Loucy (cell line): ENCODE data around the gene WNT8A.

Experiments used
- EZH2phosphoT487 ChIP-seq: fragments of 200-600 bp; IDR thresholded peaks from 2 replicates; pipeline ENCODE4 v1.6.1; 2018; ENCODE audit warnings: antibody characterized with exemption, mild to moderate bottlenecking, moderate library complexity, borderline replicate concordance
- TF ChIP-seq, protein P1 (sequence below): fragments of 200-600 bp; sonication (generic); conservative IDR thresholded peaks from 2 replicates; pipeline ENCODE4 v1.5.1; 2014; ENCODE audit warnings: mild to moderate bottlenecking, antibody characterized with exemption, low read length

DNA sequence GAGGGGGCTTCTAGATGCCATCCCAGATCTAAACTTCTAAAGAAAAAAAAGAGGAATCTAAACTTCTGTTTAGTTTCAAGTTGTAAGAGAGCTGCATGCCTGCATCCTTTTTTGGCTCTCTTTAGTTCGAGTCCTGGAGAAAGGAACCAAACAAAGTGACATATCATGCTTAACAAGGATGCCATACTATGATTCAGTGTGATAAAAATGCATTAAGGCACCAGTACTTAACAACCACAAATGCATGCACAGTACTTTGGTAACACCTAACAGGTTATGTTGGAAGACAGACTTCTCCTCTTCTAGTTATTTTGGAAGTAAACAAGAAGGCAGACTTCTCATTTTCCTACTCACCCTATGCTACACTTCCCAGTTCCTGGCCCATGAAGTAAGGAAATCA lies 28.1 kb downstream of the WNT8A start:
- TF ChIP-seq, protein P1, sequence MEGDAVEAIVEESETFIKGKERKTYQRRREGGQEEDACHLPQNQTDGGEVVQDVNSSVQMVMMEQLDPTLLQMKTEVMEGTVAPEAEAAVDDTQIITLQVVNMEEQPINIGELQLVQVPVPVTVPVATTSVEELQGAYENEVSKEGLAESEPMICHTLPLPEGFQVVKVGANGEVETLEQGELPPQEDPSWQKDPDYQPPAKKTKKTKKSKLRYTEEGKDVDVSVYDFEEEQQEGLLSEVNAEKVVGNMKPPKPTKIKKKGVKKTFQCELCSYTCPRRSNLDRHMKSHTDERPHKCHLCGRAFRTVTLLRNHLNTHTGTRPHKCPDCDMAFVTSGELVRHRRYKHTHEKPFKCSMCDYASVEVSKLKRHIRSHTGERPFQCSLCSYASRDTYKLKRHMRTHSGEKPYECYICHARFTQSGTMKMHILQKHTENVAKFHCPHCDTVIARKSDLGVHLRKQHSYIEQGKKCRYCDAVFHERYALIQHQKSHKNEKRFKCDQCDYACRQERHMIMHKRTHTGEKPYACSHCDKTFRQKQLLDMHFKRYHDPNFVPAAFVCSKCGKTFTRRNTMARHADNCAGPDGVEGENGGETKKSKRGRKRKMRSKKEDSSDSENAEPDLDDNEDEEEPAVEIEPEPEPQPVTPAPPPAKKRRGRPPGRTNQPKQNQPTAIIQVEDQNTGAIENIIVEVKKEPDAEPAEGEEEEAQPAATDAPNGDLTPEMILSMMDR: no peak
- TF ChIP-seq EZH2phosphoT487: no peak
